Measurements from ENCODE around the gene PRXL2B.
"Not testable (repeated sequence)": the region's sequence is repeated elsewhere in the genome, so short reads cannot be mapped to it uniquely, and the experiment has no call there.

DNA sequence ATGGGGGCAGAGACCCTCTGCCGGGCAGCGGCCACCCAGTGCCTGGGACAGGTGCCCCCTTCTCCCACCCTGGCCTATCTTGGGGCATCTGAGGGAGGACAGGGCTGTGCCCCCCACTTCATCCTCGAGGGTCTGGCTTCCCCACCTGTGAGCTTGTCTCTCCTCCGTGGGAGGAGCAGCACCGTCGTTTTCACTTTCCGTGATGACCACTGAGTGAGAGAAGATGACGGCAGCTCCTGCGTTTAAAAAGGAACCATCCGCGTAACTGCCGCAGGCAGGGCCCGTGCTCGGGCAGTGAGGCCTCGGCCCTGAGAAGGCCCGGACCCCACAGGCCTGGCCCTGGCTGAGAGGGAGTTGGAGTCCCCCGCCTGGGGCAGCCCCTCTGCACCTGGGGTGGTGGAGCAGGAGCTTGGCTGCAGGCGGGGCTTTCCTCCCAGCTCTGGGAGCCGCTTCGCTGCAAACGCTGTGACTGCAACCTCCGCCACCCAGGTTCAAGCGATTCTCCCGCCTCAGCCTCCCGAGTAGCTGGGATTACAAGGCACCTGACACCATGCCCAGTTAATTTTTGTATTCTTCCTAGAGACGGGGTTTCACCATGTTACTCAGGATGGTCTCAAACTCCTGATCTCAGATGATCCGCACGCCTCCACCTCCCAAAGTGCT lies 37.1 kb upstream of the PRXL2B start:
- TF ChIP-seq, protein P1, sequence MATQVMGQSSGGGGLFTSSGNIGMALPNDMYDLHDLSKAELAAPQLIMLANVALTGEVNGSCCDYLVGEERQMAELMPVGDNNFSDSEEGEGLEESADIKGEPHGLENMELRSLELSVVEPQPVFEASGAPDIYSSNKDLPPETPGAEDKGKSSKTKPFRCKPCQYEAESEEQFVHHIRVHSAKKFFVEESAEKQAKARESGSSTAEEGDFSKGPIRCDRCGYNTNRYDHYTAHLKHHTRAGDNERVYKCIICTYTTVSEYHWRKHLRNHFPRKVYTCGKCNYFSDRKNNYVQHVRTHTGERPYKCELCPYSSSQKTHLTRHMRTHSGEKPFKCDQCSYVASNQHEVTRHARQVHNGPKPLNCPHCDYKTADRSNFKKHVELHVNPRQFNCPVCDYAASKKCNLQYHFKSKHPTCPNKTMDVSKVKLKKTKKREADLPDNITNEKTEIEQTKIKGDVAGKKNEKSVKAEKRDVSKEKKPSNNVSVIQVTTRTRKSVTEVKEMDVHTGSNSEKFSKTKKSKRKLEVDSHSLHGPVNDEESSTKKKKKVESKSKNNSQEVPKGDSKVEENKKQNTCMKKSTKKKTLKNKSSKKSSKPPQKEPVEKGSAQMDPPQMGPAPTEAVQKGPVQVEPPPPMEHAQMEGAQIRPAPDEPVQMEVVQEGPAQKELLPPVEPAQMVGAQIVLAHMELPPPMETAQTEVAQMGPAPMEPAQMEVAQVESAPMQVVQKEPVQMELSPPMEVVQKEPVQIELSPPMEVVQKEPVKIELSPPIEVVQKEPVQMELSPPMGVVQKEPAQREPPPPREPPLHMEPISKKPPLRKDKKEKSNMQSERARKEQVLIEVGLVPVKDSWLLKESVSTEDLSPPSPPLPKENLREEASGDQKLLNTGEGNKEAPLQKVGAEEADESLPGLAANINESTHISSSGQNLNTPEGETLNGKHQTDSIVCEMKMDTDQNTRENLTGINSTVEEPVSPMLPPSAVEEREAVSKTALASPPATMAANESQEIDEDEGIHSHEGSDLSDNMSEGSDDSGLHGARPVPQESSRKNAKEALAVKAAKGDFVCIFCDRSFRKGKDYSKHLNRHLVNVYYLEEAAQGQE (IDR thresholded peaks at IDR 0.05), result not testable (repeated sequence)
- not testable (repeated sequence) for TF ChIP-seq JUND (IDR thresholded peaks at IDR 0.05)
- TF ChIP-seq, protein P2, sequence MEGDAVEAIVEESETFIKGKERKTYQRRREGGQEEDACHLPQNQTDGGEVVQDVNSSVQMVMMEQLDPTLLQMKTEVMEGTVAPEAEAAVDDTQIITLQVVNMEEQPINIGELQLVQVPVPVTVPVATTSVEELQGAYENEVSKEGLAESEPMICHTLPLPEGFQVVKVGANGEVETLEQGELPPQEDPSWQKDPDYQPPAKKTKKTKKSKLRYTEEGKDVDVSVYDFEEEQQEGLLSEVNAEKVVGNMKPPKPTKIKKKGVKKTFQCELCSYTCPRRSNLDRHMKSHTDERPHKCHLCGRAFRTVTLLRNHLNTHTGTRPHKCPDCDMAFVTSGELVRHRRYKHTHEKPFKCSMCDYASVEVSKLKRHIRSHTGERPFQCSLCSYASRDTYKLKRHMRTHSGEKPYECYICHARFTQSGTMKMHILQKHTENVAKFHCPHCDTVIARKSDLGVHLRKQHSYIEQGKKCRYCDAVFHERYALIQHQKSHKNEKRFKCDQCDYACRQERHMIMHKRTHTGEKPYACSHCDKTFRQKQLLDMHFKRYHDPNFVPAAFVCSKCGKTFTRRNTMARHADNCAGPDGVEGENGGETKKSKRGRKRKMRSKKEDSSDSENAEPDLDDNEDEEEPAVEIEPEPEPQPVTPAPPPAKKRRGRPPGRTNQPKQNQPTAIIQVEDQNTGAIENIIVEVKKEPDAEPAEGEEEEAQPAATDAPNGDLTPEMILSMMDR (IDR thresholded peaks at IDR 0.05; ENCODE audit: low read depth, low read length, missing input control), result not testable (repeated sequence)
